GM18519 (cell line): ENCODE results near the gene CAMTA1.
A peak's percentile ranks its signal among the peaks of the same experiment; 100 is the strongest.
"Not testable (repeated sequence)": the region's sequence is repeated elsewhere in the genome, so short reads cannot be mapped to it uniquely, and the experiment has no call there.

ENCODE experiments used
- ATAC-seq: cut with Tn5 transposase; IDR thresholded peaks from one replicate; pipeline ENCODE4 v1.9.1; 2021; ENCODE audit warnings: mild to moderate bottlenecking, moderate library complexity; ENCODE audit not compliant: unreplicated experiment, low FRiP score

CAMTA1 gene

GRCh38 chr1:7702365-7702764 is 917.1 kb downstream of the CAMTA1 start:
- ATAC-seq: no peak

GRCh38 chr1:7703321-7704213 is 918.3 kb downstream of the CAMTA1 start:
- no peak for ATAC-seq

DNA sequence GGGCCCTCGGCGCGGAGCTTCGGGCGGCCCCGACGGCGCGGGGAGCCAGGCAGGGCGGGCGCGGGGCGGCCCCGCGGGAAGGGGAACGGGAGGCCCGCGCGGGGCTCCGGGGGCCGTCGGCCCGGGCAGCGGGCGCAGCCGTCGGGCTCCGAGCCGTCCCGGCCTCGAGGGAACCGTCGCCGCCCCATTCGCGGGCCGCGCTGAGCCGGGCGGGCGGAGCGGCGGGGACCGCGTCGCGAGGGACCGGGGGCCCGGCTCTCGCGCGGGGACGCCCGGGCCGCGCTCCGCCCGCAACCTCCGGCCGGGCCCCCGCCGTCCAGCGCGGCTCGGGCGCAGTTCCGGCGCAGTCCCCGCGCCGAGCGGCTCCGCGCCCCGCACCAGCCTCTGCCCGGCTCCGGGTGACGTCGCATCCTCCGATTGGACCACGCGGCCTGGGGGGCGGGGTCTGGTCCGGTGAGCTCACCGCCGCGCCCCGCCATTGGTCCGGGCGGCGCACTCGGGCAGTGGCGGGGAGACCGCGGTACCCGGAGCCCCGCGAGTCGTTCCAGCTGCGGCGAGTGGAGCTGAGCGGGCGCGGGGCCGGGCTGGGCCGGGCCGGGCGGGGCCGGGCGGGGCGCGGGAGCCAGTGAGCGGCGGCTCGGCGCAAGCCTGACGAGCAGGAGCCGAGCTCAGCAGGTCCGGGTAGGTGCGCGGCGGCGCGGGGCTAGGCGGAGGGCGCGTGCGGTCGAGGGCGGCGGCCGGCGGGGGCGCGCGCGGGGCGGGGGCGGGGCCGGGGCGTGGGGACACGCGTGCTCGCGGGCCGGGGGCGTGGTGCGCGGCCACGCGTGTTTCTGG is 919.2 kb downstream of the CAMTA1 start:
- ATAC-seq: peak; percentile 78

GRCh38 chr1:7705048-7705907 is 920.0 kb downstream of the CAMTA1 start:
- no peak for ATAC-seq

GRCh38 chr1:7705908-7706216 is 920.6 kb downstream of the CAMTA1 start:
- ATAC-seq: no peak

- ATAC-seq: no peak
These were observed 922.3 kb downstream of the CAMTA1 start for GRCh38 chr1:7707527-7707926.

DNA sequence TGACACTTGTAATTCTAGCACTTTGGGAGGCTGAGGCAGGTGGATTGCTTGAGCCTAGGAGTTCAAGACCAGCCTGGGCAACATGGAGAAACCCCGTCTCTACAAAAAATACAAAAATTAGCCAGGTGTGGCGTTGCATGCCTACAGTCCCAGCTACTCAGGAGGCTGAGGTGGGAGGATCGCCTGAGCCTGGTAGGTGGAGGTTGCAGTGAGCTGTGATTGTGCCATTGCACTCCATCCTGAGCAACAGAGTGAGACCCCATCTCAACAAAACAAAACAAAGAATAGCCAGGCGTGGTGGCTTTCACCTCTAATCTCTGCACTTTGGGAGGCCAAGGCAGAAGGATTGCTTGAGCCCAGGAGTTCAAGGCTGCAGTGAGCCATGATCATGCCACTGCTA is 922.8 kb downstream of the CAMTA1 start:
- ATAC-seq: not testable (repeated sequence)

DNA sequence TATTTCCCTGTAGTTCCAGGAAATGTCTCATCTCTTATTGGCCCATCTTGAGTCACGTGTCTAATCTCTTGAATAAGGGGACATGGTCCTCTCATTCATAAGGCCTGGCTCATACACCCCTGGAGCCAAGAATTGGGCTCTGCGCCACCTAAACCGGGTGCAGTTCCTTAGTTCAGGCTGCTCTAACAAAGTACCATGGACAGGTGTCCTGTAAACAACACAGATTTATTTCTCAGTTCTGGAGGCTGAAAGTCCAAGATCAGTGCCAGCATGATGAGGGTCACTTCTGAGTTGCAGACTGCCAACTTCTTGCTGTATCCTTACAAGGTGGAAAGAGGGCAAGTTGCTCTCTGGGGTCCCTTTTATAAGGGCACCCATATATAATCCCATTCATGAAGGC is 925.6 kb downstream of the CAMTA1 start:
- ATAC-seq: no peak

DNA sequence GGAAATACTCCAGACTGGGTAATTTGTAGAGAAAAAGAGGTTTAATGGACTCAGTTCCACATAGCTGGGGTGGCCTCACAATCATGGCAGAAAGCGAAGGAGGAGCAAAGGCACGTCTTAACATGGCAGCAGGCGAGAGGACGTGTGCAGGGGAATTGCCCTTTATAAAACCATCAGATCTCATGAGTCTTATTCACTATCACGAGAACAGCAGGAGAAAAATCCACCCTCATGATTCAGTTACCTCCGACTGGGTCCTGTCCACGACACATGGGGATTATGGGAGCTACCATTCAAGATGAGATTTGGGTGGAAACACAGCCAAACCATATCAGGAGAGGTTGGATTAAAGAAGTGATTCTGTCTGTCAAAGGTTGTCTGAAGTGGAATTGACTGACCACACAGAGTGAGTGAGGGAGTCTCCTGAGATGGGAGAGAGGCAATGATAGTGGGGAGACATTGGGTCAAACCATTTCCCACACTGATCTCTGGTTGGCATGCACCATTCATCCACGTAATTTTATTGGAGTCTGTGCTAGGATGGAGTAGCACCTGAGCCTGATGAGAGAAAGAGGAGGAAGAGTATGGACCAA is 927.6 kb downstream of the CAMTA1 start:
- ATAC-seq: no peak

- ATAC-seq: no peak
These were observed 931.3 kb downstream of the CAMTA1 start for GRCh38 chr1:7716506-7716905.

DNA sequence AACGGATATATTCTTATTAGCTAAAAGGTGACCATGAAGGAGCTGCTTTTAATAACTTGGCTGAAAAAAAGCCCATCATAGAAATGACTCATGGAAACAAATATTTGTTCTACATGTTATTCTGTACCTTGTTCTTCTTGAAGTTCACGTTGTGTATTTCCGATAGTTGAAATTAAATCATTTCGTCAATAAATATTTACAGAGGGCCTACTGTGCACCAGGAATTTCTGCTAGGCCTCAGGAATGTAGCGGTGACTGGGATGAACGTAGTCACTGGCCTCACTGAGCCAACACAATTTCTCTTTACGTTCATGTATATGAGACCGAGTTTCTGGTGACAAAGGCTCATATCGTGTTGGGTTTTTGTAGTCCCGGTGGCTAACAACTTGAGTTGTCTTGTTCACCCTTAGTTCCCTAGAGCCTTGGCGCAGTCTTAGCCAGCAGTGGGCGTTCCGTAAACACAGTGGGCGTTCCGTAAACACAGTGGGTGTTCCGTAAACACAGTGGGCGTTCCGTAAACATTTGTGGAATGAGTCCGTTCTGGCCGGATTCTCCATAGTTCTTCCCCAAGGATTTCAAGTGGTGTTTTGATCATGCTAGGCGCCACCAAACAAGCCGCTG is 932.6 kb downstream of the CAMTA1 start:
- ATAC-seq: no peak

- no peak for ATAC-seq
These were observed 934.3 kb downstream of the CAMTA1 start for GRCh38 chr1:7719468-7720094.

- no peak for ATAC-seq
These were observed 936.9 kb downstream of the CAMTA1 start for GRCh38 chr1:7721940-7722669.

GRCh38 chr1:7722670-7723012 is 937.4 kb downstream of the CAMTA1 start:
- ATAC-seq: no peak

GRCh38 chr1:7726623-7727022 is 941.4 kb downstream of the CAMTA1 start:
- no peak for ATAC-seq

DNA sequence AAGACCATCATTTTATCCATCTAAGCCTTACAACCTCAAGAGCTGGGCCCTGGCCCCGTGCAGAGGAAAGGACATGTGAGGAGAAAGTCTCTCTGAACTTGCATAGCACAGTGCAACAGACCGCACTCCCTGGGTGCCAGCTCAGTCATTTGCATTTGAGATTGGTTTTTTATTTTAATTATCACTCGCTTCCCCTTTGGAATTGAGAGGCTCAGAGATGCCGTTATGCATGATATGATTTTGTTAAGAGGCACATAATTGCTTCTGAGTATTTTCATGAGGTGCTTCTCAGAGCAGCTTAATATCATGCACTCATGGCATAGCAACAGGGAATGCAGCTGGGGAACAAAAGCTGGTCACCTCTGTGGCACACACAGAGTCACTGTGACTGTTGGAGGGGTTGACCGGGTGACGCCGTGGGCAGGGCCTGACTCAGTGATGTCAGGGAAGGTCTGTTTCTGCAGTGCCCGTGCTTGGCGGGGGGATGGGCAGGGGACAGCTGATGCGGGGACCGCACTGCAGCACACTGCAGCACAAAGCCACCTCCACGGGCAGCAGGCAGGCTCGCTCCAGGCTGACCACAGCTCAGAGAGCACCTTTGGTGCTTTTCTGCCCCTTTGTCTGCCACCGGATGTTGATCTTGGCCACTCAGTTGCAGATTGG is 942.7 kb downstream of the CAMTA1 start:
- no peak for ATAC-seq

DNA sequence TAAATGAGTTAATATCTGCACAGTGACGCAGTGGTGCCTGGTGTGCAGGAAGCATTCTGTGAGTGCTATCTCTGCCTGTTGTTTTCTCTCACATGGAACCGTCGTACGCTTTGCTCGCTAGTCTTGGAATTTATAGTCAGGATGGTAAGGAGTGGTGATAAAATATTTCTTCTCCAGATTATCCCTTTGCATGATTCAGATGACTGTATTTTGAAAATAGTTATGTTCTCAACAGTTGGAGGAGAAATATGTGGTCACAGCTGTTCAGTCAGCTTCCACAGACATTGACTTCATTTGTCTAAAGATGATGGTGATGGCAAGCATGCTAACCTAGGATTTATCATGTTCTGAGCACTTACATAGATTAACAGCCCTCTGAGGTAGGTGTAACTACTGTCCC is 944.5 kb downstream of the CAMTA1 start:
- no peak for ATAC-seq

GRCh38 chr1:7732331-7732730 is 947.1 kb downstream of the CAMTA1 start:
- no peak for ATAC-seq
